ENCODE data around the gene EGFLAM.

EGFLAM gene

DNA sequence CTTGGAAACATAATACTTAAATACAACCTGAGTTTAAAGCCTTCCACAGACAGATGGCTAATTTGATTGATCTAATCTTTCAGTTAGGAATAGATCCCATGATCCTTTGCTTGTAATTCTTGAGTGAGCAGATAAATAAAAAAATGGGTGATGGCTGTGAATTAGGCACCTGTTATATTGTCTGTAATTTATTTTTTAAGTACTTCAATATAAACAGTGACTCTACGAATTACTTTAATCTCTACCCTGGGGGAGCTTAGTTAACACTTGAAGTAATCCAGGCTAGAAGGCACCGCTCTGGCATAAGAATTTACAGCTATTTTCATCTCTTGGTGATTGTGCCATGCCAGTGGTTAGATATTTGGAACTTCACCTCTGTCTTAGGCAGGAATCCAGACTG lies 9.0 kb downstream of the EGFLAM start:
- DNase-seq, result no peak

DNA sequence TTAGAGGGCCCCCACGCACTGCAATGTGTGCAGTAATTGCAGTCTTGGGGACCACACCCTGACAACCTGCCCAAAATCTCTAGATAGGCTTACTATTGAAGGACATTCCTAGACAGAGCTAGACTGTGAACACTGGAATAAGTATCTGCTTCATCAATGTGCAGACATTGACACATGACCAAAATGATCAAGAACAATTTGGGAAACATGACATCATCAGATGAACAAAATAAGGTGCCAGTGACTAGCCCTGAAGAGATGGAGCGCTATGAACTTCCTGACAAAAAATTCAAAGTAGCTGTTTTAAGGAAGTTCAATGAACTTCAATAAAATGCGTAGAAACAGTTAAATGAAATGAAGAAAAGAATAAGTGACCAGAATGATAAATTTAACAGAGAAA lies 15.3 kb downstream of the EGFLAM start:
- DNase-seq, result no peak

DNA sequence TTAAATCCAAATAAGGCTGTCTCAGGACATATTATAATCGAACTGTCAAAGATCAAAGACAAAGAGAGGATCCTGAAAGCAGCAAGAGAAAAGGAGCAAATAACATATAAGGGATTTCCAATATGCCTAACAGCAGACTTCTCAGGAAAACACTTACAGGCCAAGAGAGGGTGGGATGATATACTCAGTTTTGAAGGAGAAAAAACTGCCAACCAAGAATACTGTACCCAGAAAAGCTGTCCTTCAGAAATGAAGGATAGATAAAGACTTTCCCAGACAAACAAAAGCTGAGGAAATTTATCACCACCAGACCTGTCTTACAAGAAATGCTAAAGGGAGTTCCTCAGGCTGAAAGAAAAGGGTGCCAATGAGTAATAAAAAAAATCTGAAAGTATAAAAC lies 16.0 kb downstream of the EGFLAM start:
- no peak for DNase-seq

DNA sequence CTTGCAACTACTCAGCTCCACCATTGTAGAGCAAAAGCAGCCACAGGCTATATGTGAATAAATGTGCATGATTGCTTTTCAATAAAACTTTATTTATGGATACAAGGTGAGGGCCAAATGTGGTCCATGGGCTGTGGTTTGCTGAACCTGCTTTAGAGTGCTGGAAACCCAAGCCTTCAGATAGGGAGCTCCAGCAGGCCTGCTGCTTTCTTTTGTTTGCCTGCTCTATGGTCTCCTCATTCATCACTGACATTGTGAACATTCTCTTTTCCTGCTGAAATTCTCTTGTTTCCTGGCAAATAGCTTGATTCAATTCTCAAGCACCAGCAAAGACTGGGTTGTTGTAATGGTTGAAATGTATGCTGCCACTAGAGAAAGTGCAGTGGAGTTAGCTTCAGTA lies 26.0 kb downstream of the EGFLAM start:
- DNase-seq, result no peak

GRCh38 chr5:38285226-38285625 lies 26.9 kb downstream of the EGFLAM start:
- DNase-seq, result no peak

DNA sequence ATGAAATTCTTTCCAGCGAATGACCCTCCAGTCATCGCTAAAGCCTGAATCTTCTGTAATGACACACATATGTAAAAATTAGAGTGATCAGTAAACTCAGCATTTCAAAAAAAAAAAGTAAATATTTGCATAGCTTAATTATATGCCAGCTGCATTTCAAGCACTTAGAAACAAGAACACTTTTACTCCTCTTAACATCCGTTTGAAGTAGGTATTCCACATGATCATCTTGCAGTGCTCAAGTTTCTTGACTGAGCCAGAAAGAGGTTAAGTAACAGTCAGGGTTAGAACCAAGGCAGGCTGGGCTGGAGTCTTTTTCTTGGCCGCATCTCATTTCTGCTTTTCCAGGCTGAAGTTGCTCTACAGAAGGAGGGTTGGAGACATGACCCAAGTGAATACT lies 27.6 kb downstream of the EGFLAM start:
- DNase-seq, result no peak

DNA sequence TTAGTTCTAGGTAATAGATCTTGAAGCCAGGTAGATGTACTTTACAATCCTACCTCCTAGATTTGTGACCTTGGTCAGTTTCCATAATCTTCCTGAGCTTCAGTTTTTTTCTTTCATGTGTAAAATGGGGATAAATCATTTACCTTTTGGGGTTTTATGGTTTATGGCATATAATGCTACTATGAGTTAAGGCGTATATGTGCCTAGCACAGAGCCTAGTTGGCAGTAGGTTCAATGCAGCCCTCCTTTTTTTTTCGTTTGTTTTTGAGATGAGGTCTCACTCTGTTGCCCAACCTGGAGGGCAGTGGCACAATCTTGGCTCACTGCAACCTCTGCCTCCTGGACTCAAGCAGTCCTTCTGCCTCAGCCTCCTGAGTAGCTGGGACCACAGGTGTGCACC lies 28.8 kb downstream of the EGFLAM start:
- DNase-seq, result no peak

DNA sequence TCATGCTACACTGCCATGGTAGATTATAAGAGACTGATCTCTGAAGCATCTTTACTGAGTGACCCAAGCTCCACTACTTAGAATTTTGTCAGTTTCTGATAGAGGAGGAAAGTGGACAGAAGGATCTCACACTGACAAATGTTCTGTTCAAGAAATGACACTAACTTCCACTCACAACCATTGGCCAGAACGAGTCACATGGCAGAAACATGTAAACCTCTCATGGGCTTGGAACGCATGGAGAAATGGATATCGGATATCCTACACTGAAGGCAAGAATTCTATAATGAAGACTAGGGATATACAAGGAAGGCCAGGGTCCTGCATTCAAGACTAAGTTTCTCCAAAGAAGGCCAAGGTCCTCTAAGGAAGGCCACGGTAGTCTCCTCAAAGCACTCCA lies 31.1 kb downstream of the EGFLAM start:
- no peak for DNase-seq

DNA sequence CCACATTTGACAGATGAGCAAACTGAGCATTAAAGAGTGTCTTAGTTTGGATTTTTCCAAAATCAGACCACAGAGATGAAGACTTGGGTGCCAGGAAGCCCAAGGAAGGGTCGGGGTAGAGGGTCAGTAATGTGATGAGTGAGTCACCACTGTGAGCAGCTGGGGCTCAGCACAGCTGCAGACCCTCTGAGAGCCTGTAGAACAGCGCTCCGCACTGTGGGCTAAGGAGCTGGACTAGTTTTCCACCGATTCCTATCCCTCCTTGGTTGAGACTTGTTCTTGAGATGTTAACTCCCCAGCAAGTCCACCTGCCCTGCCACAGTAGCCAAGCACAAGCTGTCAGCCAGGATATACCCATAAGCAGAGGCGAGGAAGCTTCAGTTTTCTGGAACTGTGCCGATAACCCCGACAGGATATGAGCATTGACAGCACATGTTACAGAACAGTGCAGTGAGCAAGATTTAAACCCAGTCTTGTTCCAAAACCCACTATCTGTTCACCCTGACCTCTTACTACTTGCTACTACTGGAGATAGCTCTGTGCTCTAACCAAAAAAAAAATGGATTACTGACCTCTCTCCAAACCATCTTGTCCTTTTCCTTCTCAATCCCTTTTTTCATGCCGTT lies 31.8 kb downstream of the EGFLAM start:
- DNase-seq, result no peak

DNA sequence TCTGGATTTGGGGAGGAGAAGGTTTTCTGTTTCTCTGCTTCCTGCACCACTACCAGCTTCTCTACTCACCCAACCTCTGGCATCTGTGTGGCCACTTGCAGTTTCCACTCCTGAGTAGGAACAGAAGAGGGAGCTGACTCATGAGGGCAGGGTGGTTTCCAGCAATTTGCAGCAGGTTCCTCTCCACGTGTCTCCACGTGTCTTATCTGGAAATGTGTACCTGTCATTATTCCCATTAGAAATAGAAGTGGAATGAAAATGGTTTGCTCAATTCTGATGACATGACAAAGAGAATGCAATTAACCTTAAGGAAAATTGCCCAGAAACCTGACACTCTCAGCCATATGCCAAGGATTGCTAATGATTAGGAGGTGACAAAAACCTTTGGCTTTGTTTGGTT lies 33.0 kb downstream of the EGFLAM start:
- DNase-seq, result no peak

DNA sequence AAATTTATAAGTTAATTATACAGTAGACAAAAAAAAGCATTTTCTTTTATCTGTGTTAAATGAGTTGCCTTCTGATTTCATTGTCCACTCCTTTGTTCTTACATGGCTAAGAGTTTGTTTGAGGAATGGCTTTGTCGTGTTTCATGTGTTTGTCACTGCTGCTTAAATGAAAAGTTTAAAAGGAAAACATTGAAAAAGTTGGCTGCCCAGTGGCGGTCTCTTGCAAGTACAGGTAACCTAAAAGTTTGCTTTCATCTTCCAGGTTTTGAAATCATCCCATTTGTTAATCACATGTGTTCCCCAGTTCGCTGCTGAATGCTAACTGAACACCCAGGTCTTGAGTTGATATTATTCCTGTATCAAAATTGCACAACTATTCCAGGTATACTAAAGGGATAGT lies 33.9 kb downstream of the EGFLAM start:
- DNase-seq, result no peak

GRCh38 chr5:38295751-38296150 lies 37.4 kb downstream of the EGFLAM start:
- no peak for DNase-seq

GRCh38 chr5:38297830-38298608 lies 39.7 kb downstream of the EGFLAM start:
- DNase-seq, result no peak

DNA sequence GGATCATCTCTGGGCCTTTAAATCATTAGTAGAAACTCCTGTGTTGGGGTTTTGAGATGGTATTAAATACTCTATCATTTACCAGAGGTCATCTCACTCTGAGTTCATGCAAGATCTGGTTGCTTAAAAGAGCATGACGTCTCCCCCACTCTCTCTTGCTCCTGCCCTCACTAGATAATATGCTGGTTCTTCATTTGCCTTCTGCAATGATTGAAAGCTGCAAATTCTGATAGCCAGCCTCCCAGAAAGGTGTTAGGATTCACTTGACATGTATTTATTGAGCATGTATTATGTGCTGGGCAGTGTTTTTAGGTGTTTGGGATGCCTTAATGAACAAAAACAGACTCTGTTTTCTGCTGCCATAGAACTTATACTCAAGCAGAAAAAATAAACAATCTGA lies 41.2 kb downstream of the EGFLAM start:
- no peak for DNase-seq

- DNase-seq, result no peak
These were observed 46.8 kb downstream of the EGFLAM start for GRCh38 chr5:38305148-38305547.

DNA sequence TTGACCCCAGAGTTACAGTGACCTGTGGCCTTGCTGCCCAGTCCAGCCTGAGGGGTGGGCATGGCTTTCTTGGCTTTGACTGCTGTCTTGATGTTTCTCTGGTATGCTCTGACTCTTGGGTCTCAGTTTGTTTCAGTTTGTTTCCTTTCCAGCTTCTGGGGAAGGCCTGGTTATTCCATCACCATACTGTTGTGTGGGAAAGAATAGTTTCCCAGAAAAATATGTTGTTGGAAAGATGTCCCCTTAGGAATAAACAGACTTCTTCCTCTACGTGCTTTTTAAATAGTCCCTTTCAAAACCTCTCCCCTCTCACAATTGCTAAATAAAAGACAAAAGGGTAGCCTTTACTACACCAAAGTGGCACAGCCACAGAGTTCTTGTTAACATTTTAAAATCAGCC lies 49.5 kb downstream of the EGFLAM start:
- DNase-seq, result no peak

DNA sequence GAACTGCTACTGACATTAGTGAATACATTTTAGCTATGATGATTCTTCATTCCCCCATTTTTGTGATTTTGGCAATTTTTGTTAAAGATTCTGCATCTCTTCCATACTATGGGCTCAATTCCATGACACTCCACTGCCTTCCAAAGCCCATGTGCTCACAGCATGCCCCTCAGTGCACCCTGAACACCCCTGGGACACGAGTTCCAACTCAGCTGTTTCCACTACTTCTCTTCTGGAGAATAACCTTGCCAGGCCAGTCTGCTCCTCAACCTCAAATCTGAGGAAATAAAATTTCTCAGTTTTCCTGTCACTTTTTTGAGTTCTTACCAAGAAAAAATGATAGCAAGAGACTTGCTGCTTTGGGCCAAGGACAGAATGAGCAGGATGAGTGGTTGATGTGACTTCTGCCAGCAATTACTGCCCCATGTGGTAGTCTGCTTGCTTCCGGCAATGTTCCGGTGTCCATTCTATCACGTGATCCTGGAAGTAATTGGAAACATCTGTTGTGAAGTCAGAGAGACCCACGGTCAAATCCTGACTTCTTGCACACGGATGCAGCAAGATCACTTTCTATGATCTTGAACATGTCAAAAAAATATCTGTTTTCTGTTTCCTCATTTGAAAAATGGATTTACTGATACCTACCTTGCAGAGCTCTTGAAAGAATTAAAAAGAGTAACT lies 58.3 kb downstream of the EGFLAM start:
- no peak for DNase-seq

DNA sequence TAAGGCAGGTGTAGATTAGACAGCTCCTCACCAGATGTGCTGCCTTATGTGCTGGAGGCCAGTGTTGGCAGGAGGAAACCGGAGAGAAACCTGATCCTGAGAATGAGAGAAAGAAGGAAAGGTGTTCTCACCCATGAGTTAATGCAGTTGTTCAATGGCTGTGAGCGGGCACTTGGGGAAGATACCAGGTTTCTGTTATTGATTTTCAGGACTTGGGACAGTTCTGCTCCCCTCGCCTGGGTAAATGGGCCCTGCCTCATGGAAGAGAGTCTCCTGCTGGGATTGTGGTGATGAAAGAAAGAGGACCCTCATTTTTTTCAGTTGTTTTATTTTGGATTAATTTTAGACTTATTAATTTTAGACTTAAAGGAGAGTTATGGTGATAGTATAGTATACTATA lies 59.5 kb downstream of the EGFLAM start:
- DNase-seq, result no peak

DNA sequence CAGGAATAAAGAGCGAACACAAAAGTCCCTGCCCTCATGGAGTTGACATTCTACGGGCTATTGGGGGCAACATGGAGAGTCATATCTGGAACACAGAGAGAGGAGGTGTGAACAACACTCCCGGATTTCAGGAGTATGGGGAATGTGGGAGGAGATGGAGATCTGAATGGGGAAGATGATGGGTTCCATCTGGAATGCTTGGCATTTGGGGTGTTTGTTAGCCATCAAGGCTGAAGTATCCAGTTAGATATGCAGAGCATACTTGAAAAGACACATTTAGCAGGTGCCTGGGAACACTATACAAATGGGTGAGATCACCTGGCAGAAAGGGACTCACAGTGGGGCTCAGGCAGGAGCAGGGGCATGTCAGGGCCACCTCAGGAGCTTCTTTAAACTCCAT lies 61.1 kb downstream of the EGFLAM start:
- DNase-seq, result no peak

DNA sequence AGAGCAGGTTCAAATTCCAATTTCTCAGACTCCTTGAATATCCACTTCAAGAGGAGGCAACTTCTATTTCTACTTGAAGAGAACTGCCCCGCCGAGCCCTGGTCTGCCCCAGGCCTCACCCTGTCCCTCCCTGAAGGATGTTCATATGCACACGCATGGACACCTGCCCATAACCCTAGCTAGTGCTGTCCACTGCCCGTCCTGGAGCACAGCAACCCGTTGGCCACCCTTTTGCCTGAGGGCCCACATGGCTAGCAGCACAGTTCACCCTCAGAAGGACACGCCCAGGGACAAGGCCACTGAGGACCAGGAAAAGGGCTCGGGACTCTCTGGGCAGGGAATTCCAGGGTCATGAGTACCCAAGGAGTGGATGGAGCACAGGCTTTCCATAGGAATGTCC lies 63.6 kb downstream of the EGFLAM start:
- DNase-seq, result no peak

DNA sequence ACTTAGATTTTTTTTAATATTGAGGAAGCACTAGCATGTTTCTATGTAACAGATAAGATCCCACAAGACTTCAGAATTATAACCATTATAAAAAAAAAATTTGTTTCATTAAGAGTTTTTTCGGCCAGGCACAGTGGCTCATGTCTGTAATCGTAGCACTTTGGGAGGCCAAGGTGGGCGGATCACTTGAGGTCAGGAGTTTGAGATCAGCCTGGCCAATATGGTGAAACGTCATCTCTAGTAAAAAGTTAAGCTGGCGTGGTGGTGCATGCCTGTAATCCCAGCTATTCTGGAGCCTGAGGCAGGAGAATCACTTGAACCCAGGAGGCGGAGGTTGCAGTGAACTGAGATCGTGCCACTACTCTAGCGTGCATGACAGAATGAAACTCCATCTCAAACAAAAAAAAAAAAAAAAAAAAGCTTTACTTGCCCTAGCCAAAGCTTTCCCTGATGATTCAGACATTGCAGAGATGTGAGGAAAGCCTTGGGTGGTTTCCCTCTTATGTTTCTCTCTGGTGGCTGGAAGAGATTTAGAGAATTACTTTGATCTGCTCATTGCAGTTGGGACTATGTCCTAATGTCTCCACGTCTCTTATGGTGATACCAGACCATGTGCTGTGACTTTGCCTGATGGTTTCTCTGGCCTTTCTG lies 65.4 kb downstream of the EGFLAM start:
- DNase-seq, result no peak

DNA sequence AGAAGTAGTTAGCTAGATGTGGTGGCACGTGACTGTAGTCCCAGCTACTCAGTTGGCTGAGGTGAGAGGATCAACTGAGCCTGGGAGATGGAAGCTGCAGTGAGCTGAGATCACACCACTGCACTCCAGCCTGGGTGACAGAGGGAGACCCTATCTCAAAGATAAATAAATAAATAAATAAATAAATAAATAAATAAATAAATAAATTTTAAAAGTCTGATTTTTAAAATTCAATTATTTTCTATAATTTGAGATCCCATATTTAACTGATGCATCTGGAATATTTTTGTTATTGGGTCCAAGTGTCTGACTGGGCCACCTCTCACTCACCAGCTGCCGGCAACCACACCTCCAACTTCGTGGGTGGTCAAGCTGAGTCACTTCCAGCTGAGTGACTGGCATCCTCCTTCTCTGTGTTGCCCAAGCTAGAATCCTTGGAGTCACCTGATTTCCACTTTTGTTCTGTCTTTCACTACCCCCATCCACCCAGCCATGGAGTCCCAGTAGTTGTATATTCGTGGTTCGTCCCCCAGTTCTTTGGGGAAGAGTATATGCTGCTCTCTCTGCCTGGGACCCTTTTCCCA lies 70.9 kb downstream of the EGFLAM start:
- DNase-seq, result no peak

GRCh38 chr5:38330207-38330606 lies 71.8 kb downstream of the EGFLAM start:
- no peak for DNase-seq

Data from CD4-positive, alpha-beta T cell treated with Interleukin-12 subunit alpha and Interleukin-12 subunit beta, for 1 hour (primary cell).